NCI-H345 (cell line): Measurements from ENCODE around the gene CATSPER1.

Experiments used
- DNase-seq: peaks from one replicate; lab custom pipeline; 2025; lab: John Stamatoyannopoulos, UW

Gene CATSPER1

GRCh38 chr11:66002648-66003225 lies 23.5 kb downstream of the CATSPER1 start:
- no peak for DNase-seq

- DNase-seq, result peak; percentile 98
Measured at GRCh38 chr11:66001942-66002647, 24.2 kb downstream of the CATSPER1 start, which contains the start of the genes BANF1 and EIF1AD. Gene BANF1, plus strand, starts transcription at chr11:66002503. Its CDS starts 748 bp downstream, at chr11:66003251. Gene EIF1AD, minus strand, starts transcription at chr11:66002157. Its CDS starts 1,768 bp downstream, at chr11:66000389.

GRCh38 chr11:65997286-65997685 lies 29.0 kb downstream of the CATSPER1 start:
- DNase-seq, result no peak

GRCh38 chr11:65992056-65992455 lies 34.2 kb downstream of the CATSPER1 start:
- no peak for DNase-seq

GRCh38 chr11:65988791-65989592 lies 37.3 kb downstream of the CATSPER1 start:
- peak; percentile 90 for DNase-seq

GRCh38 chr11:65987336-65987735 lies 38.9 kb downstream of the CATSPER1 start:
- DNase-seq, result no peak

GRCh38 chr11:65983589-65983987 lies 42.7 kb downstream of the CATSPER1 start:
- no peak for DNase-seq

- DNase-seq, result no peak
Measured at GRCh38 chr11:65982824-65983588, 43.3 kb downstream of the CATSPER1 start.

- no peak for DNase-seq
Measured at GRCh38 chr11:65981972-65982823, 44.1 kb downstream of the CATSPER1 start.

GRCh38 chr11:65981101-65981740 lies 45.1 kb downstream of the CATSPER1 start:
- DNase-seq, result no peak

- DNase-seq, result no peak
Measured at GRCh38 chr11:65979261-65979759, 47.0 kb downstream of the CATSPER1 start.

GRCh38 chr11:65978391-65979238 lies 47.7 kb downstream of the CATSPER1 start:
- no peak for DNase-seq

GRCh38 chr11:65977621-65978390 lies 48.5 kb downstream of the CATSPER1 start:
- no peak for DNase-seq

GRCh38 chr11:65976216-65977176 lies 49.8 kb downstream of the CATSPER1 start:
- DNase-seq, result no peak

- DNase-seq, result no peak
Measured at GRCh38 chr11:65975771-65976170, 50.5 kb downstream of the CATSPER1 start.

GRCh38 chr11:65973439-65974110 lies 52.7 kb downstream of the CATSPER1 start:
- no peak for DNase-seq

- DNase-seq, result no peak
Measured at GRCh38 chr11:65972116-65972515, 54.2 kb downstream of the CATSPER1 start.
